AG08395 (cell line): ENCODE results near the gene VTI1A.
A peak's percentile ranks its signal among the peaks of the same experiment; 100 is the strongest.
"Not testable (repeated sequence)": the region's sequence is repeated elsewhere in the genome, so short reads cannot be mapped to it uniquely, and the experiment has no call there.

Experiments used
- DNase-seq: peaks from one replicate; pipeline ENCODE4 v3.0.0; 2012; ENCODE audit warnings: mixed read lengths, low spot score

VTI1A gene

GRCh38 chr10:112446855-112447619, at the start of gene VTI1A, which contains the start of gene ZDHHC6:
Gene VTI1A (plus strand): TSS chr10:112447215. CDS start chr10:112447374, 159 bp downstream.
Gene ZDHHC6 (minus strand): TSS chr10:112446914. CDS start chr10:112445436, 1,478 bp downstream.
- peak; percentile 88 for DNase-seq

- DNase-seq, result no peak
These were observed 49.4 kb upstream of the VTI1A start for GRCh38 chr10:112397592-112397991.

- DNase-seq, result no peak
These were observed 44.1 kb upstream of the VTI1A start for GRCh38 chr10:112402917-112403316.

- no peak for DNase-seq
These were observed 42.4 kb upstream of the VTI1A start for GRCh38 chr10:112404617-112405016.

- not testable (repeated sequence) for DNase-seq
These were observed 40.2 kb upstream of the VTI1A start for GRCh38 chr10:112406806-112407205.

- no peak for DNase-seq
These were observed 39.3 kb upstream of the VTI1A start for GRCh38 chr10:112407696-112408095.

- DNase-seq, result no peak
These were observed 37.7 kb upstream of the VTI1A start for GRCh38 chr10:112409299-112409698.

- peak; percentile 5 for DNase-seq
These were observed 37.3 kb upstream of the VTI1A start for GRCh38 chr10:112409755-112410154.

- no peak for DNase-seq
These were observed 34.3 kb upstream of the VTI1A start for GRCh38 chr10:112412696-112413095.

GRCh38 chr10:112421731-112422130, 25.3 kb upstream of the VTI1A start:
- no peak for DNase-seq

- no peak for DNase-seq
These were observed 22.4 kb upstream of the VTI1A start for GRCh38 chr10:112424651-112425050.

- DNase-seq, result no peak
These were observed 20.9 kb upstream of the VTI1A start for GRCh38 chr10:112426111-112426510.

- DNase-seq, result no peak
These were observed 17.9 kb upstream of the VTI1A start for GRCh38 chr10:112429147-112429546.

GRCh38 chr10:112429654-112430230, 17.3 kb upstream of the VTI1A start:
- no peak for DNase-seq

- no peak for DNase-seq
These were observed 13.9 kb upstream of the VTI1A start for GRCh38 chr10:112433136-112433535.

GRCh38 chr10:112434988-112435619, 11.9 kb upstream of the VTI1A start:
- peak; percentile 40 for DNase-seq

- no peak for DNase-seq
These were observed 8.7 kb upstream of the VTI1A start for GRCh38 chr10:112438356-112438755.

- no peak for DNase-seq
These were observed 5.5 kb upstream of the VTI1A start for GRCh38 chr10:112441520-112441919.

GRCh38 chr10:112442063-112442462, 5.0 kb upstream of the VTI1A start:
- no peak for DNase-seq

GRCh38 chr10:112446055-112446854, 760 bp upstream of the VTI1A start:
- DNase-seq, result no peak

- no peak for DNase-seq
These were observed 559 bp downstream of the VTI1A start for GRCh38 chr10:112447620-112447928.

GRCh38 chr10:112448888-112449287, 1.9 kb downstream of the VTI1A start:
- DNase-seq, result no peak
